ENCODE results near the gene ZC3H6.
A peak's percentile ranks its signal among the peaks of the same experiment; 100 is the strongest.

Gene ZC3H6

GRCh38 chr2:112259509-112260294, 15.7 kb upstream of the ZC3H6 start:
- TF ChIP-seq, protein P1, sequence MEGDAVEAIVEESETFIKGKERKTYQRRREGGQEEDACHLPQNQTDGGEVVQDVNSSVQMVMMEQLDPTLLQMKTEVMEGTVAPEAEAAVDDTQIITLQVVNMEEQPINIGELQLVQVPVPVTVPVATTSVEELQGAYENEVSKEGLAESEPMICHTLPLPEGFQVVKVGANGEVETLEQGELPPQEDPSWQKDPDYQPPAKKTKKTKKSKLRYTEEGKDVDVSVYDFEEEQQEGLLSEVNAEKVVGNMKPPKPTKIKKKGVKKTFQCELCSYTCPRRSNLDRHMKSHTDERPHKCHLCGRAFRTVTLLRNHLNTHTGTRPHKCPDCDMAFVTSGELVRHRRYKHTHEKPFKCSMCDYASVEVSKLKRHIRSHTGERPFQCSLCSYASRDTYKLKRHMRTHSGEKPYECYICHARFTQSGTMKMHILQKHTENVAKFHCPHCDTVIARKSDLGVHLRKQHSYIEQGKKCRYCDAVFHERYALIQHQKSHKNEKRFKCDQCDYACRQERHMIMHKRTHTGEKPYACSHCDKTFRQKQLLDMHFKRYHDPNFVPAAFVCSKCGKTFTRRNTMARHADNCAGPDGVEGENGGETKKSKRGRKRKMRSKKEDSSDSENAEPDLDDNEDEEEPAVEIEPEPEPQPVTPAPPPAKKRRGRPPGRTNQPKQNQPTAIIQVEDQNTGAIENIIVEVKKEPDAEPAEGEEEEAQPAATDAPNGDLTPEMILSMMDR (IDR thresholded peaks at IDR 0.05) = peak; percentile 97
- TF ChIP-seq ZFX (IDR thresholded peaks at IDR 0.05; ENCODE audit: borderline replicate concordance) = no peak
- no peak overlapping the region for H3K27ac ChIP-seq

DNA sequence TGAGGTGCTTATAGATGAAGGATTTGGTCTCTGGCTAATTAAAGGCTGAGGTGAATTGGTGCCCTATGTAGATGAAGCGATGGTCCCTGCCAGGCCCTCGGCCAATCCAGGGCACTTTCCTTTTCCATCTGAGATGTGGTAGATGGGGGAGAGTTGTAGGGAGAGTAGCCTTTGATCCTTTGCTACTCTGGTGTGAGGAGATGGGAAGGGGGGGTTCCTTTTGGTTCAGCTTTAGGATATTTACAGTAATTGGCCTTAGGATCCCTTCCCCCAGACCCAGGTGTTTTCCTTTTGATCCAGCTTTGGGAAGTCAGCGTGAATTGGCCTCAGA, 15.1 kb upstream of the ZC3H6 start:
- H3K27ac ChIP-seq = no peak overlapping the region
- no peak for TF ChIP-seq ZFX (IDR thresholded peaks at IDR 0.05; ENCODE audit: borderline replicate concordance)
- TF ChIP-seq, protein P1 (IDR thresholded peaks at IDR 0.05) = no peak

- TF ChIP-seq ZFX (IDR thresholded peaks at IDR 0.05; ENCODE audit: borderline replicate concordance) = no peak
- TF ChIP-seq, protein P1 (IDR thresholded peaks at IDR 0.05) = no peak
- no peak overlapping the region for H3K27ac ChIP-seq
Observed at GRCh38 chr2:112262876-112263275, 12.5 kb upstream of the ZC3H6 start.

GRCh38 chr2:112268547-112268946, 6.8 kb upstream of the ZC3H6 start:
- TF ChIP-seq, protein P1 (IDR thresholded peaks at IDR 0.05) = no peak
- no peak for TF ChIP-seq ZFX (IDR thresholded peaks at IDR 0.05; ENCODE audit: borderline replicate concordance)

DNA sequence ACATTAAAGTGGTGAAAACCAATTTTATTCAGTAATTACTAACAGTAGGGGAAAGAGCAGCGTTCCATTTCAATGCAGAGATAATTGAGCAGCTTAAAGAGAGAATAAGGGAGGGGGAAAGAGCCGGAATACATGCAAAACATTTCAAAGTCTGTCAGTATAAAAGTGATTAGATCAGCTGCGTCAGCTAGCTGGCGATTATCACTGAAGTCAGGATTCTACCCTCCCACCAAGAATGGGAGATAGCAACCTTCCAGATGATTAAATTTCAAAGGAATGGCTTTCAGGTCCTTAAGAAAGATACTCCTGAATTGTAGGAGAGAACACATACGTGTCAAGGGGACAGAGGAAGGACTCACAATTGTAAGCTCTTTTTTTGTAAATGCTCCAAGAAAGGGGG, 2.7 kb upstream of the ZC3H6 start:
- TF ChIP-seq ZFX (IDR thresholded peaks at IDR 0.05; ENCODE audit: borderline replicate concordance) = no peak
- TF ChIP-seq, protein P1 (IDR thresholded peaks at IDR 0.05) = no peak
- H3K27ac ChIP-seq = no peak overlapping the region

More at GRCh38 chr2:112268547-112268946, 6.8 kb upstream of the ZC3H6 start:
- no peak overlapping the region for H3K27ac ChIP-seq

DNA sequence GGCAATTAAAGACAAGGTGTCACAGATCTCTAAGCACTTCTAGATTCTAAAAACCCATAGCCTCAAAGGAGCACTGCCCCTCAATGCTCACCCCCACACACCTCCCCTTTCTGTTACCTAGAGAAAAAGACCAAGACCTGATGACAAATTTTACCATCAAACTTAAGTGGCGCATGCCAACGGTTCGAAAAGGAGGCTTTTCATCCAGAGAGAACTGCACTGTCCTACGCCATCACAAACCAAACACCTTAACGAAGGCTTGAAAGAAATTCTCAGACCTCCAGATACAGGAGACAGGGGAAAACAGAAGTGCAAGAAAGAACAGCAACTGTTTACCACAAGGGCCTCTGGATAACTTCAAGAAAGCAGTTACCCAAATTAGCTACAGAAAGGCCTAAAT, 2.0 kb upstream of the ZC3H6 start:
- TF ChIP-seq ZFX (IDR thresholded peaks at IDR 0.05; ENCODE audit: borderline replicate concordance) = no peak
- TF ChIP-seq, protein P1 (IDR thresholded peaks at IDR 0.05) = no peak
- no peak overlapping the region for H3K27ac ChIP-seq

- no peak for TF ChIP-seq ZFX (IDR thresholded peaks at IDR 0.05; ENCODE audit: borderline replicate concordance)
- TF ChIP-seq, protein P1 (IDR thresholded peaks at IDR 0.05) = no peak
- H3K27ac ChIP-seq = peak overlapping the region; percentile 98
Observed at GRCh38 chr2:112275887-112276773, 733 bp downstream of the ZC3H6 start.

All from 22Rv1 (cell line).